HepG2 (cell line): ENCODE results near the gene SH2D2A. TPM values are rescaled to one million over a fixed set of nuclear protein-coding genes. Genes with fewer than 3 reads are reported as not detected.

Experiments used
- ATAC-seq: fragments of 200-7000 bp; cut with Tn5 transposase; 3 replicates; pipeline ENCODE4 v1.9.1; 2020; ENCODE audit warnings: mild to moderate bottlenecking, moderate library complexity
- BruUV-seq: library from RNA; stranded (reverse); fragments of 400-500 nt; replicated peaks from 2 replicates; lab custom pipeline; 2021; lab: Mats Ljungman, UMichigan
- CTCF ChIA-PET: fragments of 300-600 bp; formaldehyde crosslinking; extraction: SDS; loops from one replicate; lab custom pipeline; 2021; ENCODE audit warnings: low total read pairs, inconsistent platforms, low intra/inter-chr PET ratio; lab: Yijun Ruan, JAX
- POLR2A ChIA-PET: fragments of 350-600 bp; sonication (Branson Sonifier 250); formaldehyde crosslinking; loops from one replicate; lab custom pipeline; 2020; ENCODE audit warnings: antibody characterized with exemption, inconsistent platforms; lab: Yijun Ruan, JAX
- DNase-seq: peaks from one replicate; pipeline ENCODE4 v3.0.0-alpha.2; 2015; ENCODE audit warnings: low spot score
- FAIRE-seq: peaks from 3 replicates; lab custom pipeline; 2011; peaks lifted over from hg19 to GRCh38; lab: Jason Lieb, UNC
- H2AFZ ChIP-seq: one replicate; pipeline ENCODE4 v1.6.1; 2011; ENCODE audit warnings: low read length, inconsistent platforms
- H3K27ac ChIP-seq: fragments of 300-600 bp; 3 replicates; pipeline ENCODE4 v1.8.0; 2011; ENCODE audit warnings: mixed run types, mild to moderate bottlenecking, mixed read lengths, low read length, inconsistent platforms; ENCODE audit not compliant: insufficient read depth; ENCODE audit errors: extremely low read length
- H3K27me3 ChIP-seq, 2 experiments: fragments of 200-600 bp in 1 of 2; 2 replicates in 1 of 2; 3 replicates in 1 of 2; pipeline versions ENCODE4 v1.6.0 to v1.8.0; 2011; ENCODE audit warnings: low read length in 2 of 2, mild to moderate bottlenecking in 2 of 2, moderate library complexity in 2 of 2, inconsistent platforms in 1 of 2; ENCODE audit not compliant: insufficient read depth in 2 of 2, control insufficient read depth in 1 of 2
- H3K36me3 ChIP-seq, 2 experiments: fragments of 200-600 bp in 1 of 2; replicated peaks in 1 of 2; 2 replicates in 1 of 2; 3 replicates in 1 of 2; pipeline versions ENCODE4 v1.5.1 to v1.8.0; 2011; ENCODE audit warnings: low read length in 2 of 2, inconsistent platforms in 1 of 2; ENCODE audit not compliant: insufficient read depth in 2 of 2, control insufficient read depth in 1 of 2
- H3K4me1 ChIP-seq: 2 replicates; pipeline ENCODE4 v1.5.1; 2012; ENCODE audit warnings: low read length, inconsistent platforms; ENCODE audit not compliant: insufficient read depth
- H3K4me2 ChIP-seq: 2 replicates; pipeline ENCODE4 v1.6.0; 2011; ENCODE audit warnings: low read depth, low read length, inconsistent platforms
- H3K4me3 ChIP-seq, 3 experiments: fragments of 200-600 bp in 1 of 3; sonication (generic), shearing (Covaris generic) in 1 of 3; replicated peaks in 1 of 3; 2 replicates each; pipeline ENCODE4 v1.5.1; 2011 to 2016; ENCODE audit warnings: low read length in 3 of 3, inconsistent platforms in 2 of 3, low read depth in 2 of 3, mild to moderate bottlenecking in 2 of 3, control low read depth in 1 of 3, mixed read lengths in 1 of 3; ENCODE audit not compliant: insufficient read depth in 1 of 3
- H3K79me2 ChIP-seq: one replicate; pipeline ENCODE4 v1.6.1; 2011; ENCODE audit warnings: low read length, inconsistent platforms; ENCODE audit not compliant: insufficient read depth
- H3K9ac ChIP-seq: 2 replicates; pipeline ENCODE4 v1.6.0; 2011; ENCODE audit warnings: mild to moderate bottlenecking, low read depth, low read length, inconsistent platforms; ENCODE audit not compliant: insufficient read depth
- H3K9me3 ChIP-seq: 2 replicates; pipeline ENCODE4 v1.5.1; 2012; ENCODE audit warnings: mild to moderate bottlenecking, low read length
- H4K20me1 ChIP-seq: 2 replicates; pipeline ENCODE4 v1.6.0; 2011; ENCODE audit warnings: inconsistent platforms, mild to moderate bottlenecking, low read length, moderate library complexity; ENCODE audit not compliant: insufficient read depth
- AKAP8 ChIP-seq: sonication (generic); formaldehyde crosslinking; IDR thresholded peaks from 2 replicates; pipeline ENCODE4 v1.5.1; 2020; ENCODE audit warnings: mild to moderate bottlenecking, missing genetic modification reagents
- FOSL2 ChIP-seq: sonication (generic); formaldehyde crosslinking; IDR thresholded peaks from 2 replicates; pipeline ENCODE4 v1.4.0; 2020; ENCODE audit warnings: missing genetic modification reagents
- GZF1 ChIP-seq: sonication (generic); formaldehyde crosslinking; IDR thresholded peaks from 2 replicates; pipeline ENCODE4 v1.5.1; 2020; ENCODE audit warnings: mild to moderate bottlenecking, missing genetic modification reagents
- IKZF1 ChIP-seq: fragments of 450-650 bp; IDR thresholded peaks from 2 replicates; pipeline ENCODE4 v1.7.1; 2016
- MEF2D ChIP-seq: sonication (generic); formaldehyde crosslinking; IDR thresholded peaks from 2 replicates; pipeline ENCODE4 v1.5.1; 2020; ENCODE audit warnings: mild to moderate bottlenecking, missing genetic modification reagents
- PHF5A ChIP-seq: IDR thresholded peaks from one replicate; pipeline ENCODE4 v1.6.1; 2018; ENCODE audit warnings: low read depth, missing genetic modification reagents; ENCODE audit not compliant: unreplicated experiment
- RARA ChIP-seq: IDR thresholded peaks from 2 replicates; pipeline ENCODE4 v1.6.1; 2016; ENCODE audit warnings: missing genetic modification reagents, missing compliant biosample characterization
- SRSF1 ChIP-seq: fragments of 200-400 bp; formaldehyde crosslinking; optimal IDR thresholded peaks from 2 replicates; pipeline ENCODE3; 2017; ENCODE audit warnings: mild to moderate bottlenecking, low read depth, low read length, moderate library complexity
- TBP ChIP-seq: sonication (generic); formaldehyde crosslinking; IDR thresholded peaks from 2 replicates; pipeline ENCODE4 v1.5.0; 2020; ENCODE audit warnings: missing genetic modification reagents
- YY1 ChIP-seq: IDR thresholded peaks from 2 replicates; pipeline ENCODE4 v1.6.1; 2011; ENCODE audit warnings: low read length, low read depth, moderate library complexity, mild to moderate bottlenecking; ENCODE audit not compliant: insufficient read depth, insufficient replicate concordance
- ZNF3 ChIP-seq: IDR thresholded peaks from 2 replicates; pipeline ENCODE4 v1.7.0; 2017; ENCODE audit warnings: inconsistent platforms
- ZNF501 ChIP-seq: sonication (generic); formaldehyde crosslinking; IDR thresholded peaks from 2 replicates; pipeline ENCODE4 v1.5.1; 2020; ENCODE audit warnings: mild to moderate bottlenecking, moderate library complexity, missing genetic modification reagents
- ZNF841 ChIP-seq: sonication (generic); formaldehyde crosslinking; IDR thresholded peaks from 2 replicates; pipeline ENCODE4 v1.8.1; 2023; ENCODE audit warnings: missing genetic modification reagents, borderline replicate concordance
- ZNF891 ChIP-seq: sonication (generic); formaldehyde crosslinking; IDR thresholded peaks from 2 replicates; pipeline ENCODE4 v1.5.0; 2020; ENCODE audit warnings: mild to moderate bottlenecking, missing genetic modification reagents
- WGBS: methylation state at CpG from one replicate; pipeline ENCODE4 v1.1.6; 2017; ENCODE audit warnings: low lambda C conversion rate; 5-methylcytosine and 5-hydroxymethylcytosine counted together
- in situ Hi-C: cut with HindIII; loops from 2 replicates; pipeline ENCODE4 v1.10.0; 2017; ENCODE audit warnings: low pct_unique_long_range_greater_than_20kb; ENCODE audit not compliant: extremely low pct_ligation_motif_present
- intact Hi-C: fragments of 100-400 bp; cut with micrococcal nuclease; formaldehyde crosslinking; loops from one replicate; pipeline ENCODE4 v1.10.0; 2022; ENCODE audit not compliant: unreplicated experiment
- polyA plus RNA-seq, 8 experiments: library from polyadenylated mRNA; depleted of rRNA in 3 of 8; stranded (reverse) in 7 of 8; unstranded in 1 of 8; fragments of >200 nt; fragmentation: Illumina TruSeq in 4 of 8; extraction: Trizol in 4 of 8; gene quantifications; 2 replicates each; pipeline versions ENCODE4 v1.2.1 to v1.2.3, GENCODE V29; 2011 to 2016; ENCODE audit warnings: low read depth in 4 of 8, missing spikeins in 1 of 8, mixed read lengths in 1 of 8; ENCODE audit not compliant: insufficient read depth in 1 of 8
- total RNA-seq, 5 experiments: library from RNA; depleted of rRNA; stranded (reverse); fragments of >200 nt; fragmentation: Illumina TruSeq; extraction: Trizol; gene quantifications; 2 replicates each; pipeline ENCODE4 v1.2.3, GENCODE V29; 2016; ENCODE audit warnings: low read depth in 1 of 5
- TF ChIP-seq, protein P1 (sequence below): IDR thresholded peaks from 2 replicates; pipeline ENCODE4 v1.6.1; 2016; ENCODE audit warnings: missing compliant biosample characterization, missing genetic modification reagents, borderline replicate concordance
- TF ChIP-seq, protein P2 (sequence below): sonication (generic); formaldehyde crosslinking; IDR thresholded peaks from 2 replicates; pipeline ENCODE4 v1.5.0; 2020; ENCODE audit warnings: missing genetic modification reagents
- TF ChIP-seq, protein P3 (sequence below): sonication (generic); formaldehyde crosslinking; IDR thresholded peaks from 2 replicates; pipeline ENCODE4 v1.8.1; 2023; ENCODE audit warnings: mild to moderate bottlenecking, missing genetic modification reagents
- TF ChIP-seq, protein P4 (sequence below), 2 experiments: fragments of 450-650 bp in 1 of 2; sonication (generic) in 1 of 2; formaldehyde crosslinking; IDR thresholded peaks; 2 replicates each; pipeline versions ENCODE4 v1.5.0 to v1.8.0; 2020 to 2022; ENCODE audit warnings: mild to moderate bottlenecking in 1 of 2, missing genetic modification reagents in 1 of 2

SH2D2A gene
- total and polyA plus RNA-seq, 2 of the 13 experiments (the other 11 are each of a cell fraction or from before 2014, with no cell fraction given) = 0.57 to 0.73 TPM

DNA sequence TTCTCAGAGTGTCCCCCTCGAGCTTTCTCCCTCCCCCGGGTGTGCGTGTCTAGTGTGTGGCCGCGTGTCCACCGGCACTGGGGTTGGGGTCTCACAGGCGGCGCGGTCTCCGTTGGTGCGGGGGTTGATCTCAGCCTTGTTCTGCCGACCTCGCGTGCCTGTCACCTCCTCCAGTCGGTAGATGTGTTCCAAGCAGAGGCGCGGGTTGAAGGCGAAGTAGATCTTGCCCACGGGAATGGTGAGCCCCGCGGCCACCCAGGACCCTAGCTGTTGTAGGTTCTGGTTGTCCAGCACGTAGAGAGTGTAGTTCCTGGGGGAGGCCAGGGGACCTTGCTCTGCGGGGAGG is 32.5 kb upstream of the SH2D2A start:
- no peaks in the 10 kb centered on the region for H3K9me3 ChIP-seq
- FAIRE-seq (no peak), DNase-seq (no peak), ATAC-seq (no peak)
- intact Hi-C loops (no loop called here), in situ Hi-C loops (no loop called here)
- H3K4me2 ChIP-seq = no peak overlapping the region
- WGBS = 82% methylated on average over 14 of the region's 23 CpGs
- no TSS peak for BruUV-seq
- POLR2A ChIA-PET = no interaction called here
- no peak overlapping the region for H3K27ac ChIP-seq
- H3K27me3 ChIP-seq = peaks cover 4 to 35% of the 10 kb centered on the region in 2 experiments; a peak in 2 of 5 replicates
- H4K20me1 ChIP-seq = no peaks in the 10 kb centered on the region
- H3K4me1 ChIP-seq = peaks cover 15% of the 10 kb centered on the region
- CTCF ChIA-PET = no interaction called here
- no peak overlapping the region for H3K9ac ChIP-seq
- H3K4me3 ChIP-seq = no peak overlapping the region
- H2AFZ ChIP-seq = no peak overlapping the region
- no peaks in the 10 kb centered on the region for H3K36me3 ChIP-seq
- H3K79me2 ChIP-seq = no peaks in the 10 kb centered on the region
- TF ChIP-seq, protein P1, sequence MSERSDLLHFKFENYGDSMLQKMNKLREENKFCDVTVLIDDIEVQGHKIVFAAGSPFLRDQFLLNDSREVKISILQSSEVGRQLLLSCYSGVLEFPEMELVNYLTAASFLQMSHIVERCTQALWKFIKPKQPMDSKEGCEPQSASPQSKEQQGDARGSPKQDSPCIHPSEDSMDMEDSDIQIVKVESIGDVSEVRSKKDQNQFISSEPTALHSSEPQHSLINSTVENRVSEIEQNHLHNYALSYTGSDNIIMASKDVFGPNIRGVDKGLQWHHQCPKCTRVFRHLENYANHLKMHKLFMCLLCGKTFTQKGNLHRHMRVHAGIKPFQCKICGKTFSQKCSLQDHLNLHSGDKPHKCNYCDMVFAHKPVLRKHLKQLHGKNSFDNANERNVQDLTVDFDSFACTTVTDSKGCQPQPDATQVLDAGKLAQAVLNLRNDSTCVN = no peak
- TF ChIP-seq ZNF501 (CRISPR knock-in tag) (no peak), TBP (CRISPR knock-in tag) (no peak), ZNF841 (no peak), AKAP8 (CRISPR knock-in tag) (no peak), GZF1 (CRISPR knock-in tag) (no peak), ZNF3 (no peak), MEF2D (CRISPR knock-in tag) (no peak), YY1 (no peak), IKZF1 (no peak), FOSL2 (CRISPR knock-in tag) (no peak), ZNF891 (CRISPR knock-in tag) (no peak), PHF5A (no peak), SRSF1 (no peak), RARA (CRISPR knock-in tag) (no peak)
- TF ChIP-seq, protein P2, sequence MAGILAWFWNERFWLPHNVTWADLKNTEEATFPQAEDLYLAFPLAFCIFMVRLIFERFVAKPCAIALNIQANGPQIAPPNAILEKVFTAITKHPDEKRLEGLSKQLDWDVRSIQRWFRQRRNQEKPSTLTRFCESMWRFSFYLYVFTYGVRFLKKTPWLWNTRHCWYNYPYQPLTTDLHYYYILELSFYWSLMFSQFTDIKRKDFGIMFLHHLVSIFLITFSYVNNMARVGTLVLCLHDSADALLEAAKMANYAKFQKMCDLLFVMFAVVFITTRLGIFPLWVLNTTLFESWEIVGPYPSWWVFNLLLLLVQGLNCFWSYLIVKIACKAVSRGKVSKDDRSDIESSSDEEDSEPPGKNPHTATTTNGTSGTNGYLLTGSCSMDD (CRISPR knock-in tag) = no peak
- TF ChIP-seq, protein P3, sequence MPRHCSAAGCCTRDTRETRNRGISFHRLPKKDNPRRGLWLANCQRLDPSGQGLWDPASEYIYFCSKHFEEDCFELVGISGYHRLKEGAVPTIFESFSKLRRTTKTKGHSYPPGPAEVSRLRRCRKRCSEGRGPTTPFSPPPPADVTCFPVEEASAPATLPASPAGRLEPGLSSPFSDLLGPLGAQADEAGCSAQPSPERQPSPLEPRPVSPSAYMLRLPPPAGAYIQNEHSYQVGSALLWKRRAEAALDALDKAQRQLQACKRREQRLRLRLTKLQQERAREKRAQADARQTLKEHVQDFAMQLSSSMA (CRISPR knock-in tag) = no peak
- TF ChIP-seq, protein P4, sequence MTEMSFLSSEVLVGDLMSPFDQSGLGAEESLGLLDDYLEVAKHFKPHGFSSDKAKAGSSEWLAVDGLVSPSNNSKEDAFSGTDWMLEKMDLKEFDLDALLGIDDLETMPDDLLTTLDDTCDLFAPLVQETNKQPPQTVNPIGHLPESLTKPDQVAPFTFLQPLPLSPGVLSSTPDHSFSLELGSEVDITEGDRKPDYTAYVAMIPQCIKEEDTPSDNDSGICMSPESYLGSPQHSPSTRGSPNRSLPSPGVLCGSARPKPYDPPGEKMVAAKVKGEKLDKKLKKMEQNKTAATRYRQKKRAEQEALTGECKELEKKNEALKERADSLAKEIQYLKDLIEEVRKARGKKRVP (CRISPR knock-in tag; IDR thresholded peaks at IDR 0.05) = no peak
